Cardiac fibroblast (primary cell): ENCODE results near the gene THAP6.
A peak's percentile ranks its signal among the peaks of the same experiment; 100 is the strongest.
"Not testable (repeated sequence)": the region's sequence is repeated elsewhere in the genome, so short reads cannot be mapped to it uniquely, and the experiment has no call there.

ENCODE experiments used
- DNase-seq, 2 donors: peaks; one replicate each; pipeline versions ENCODE4 v3.0.0 to v3.0.0-alpha.2; 2010; ENCODE audit warnings: low read depth in 2 of 2
- H3K4me3 ChIP-seq, 2 donors: replicated peaks in 1 of 2; 1 replicate in 1 of 2; 2 replicates in 1 of 2; pipeline ENCODE4 v1.5.1; 2011; ENCODE audit warnings: low read depth in 2 of 2, low read length in 2 of 2, mild to moderate bottlenecking in 2 of 2, moderate library complexity in 1 of 2
- CTCF ChIP-seq: IDR thresholded peaks from one replicate; pipeline ENCODE4 v1.5.1; 2011; ENCODE audit warnings: low read depth, mild to moderate bottlenecking, low read length, inconsistent platforms

The THAP6 gene

GRCh38 chr4:75505630-75506029 lies 8.6 kb upstream of the THAP6 start:
- no peak overlapping the region for H3K4me3 ChIP-seq
- no peak for TF ChIP-seq CTCF
- DNase-seq, result no peak

GRCh38 chr4:75509592-75509991 lies 4.7 kb upstream of the THAP6 start:
- DNase-seq, result not testable (repeated sequence)

GRCh38 chr4:75511841-75512240 lies 2.4 kb upstream of the THAP6 start:
- H3K4me3 ChIP-seq, result no peak overlapping the region
- no peak for TF ChIP-seq CTCF
- no peak for DNase-seq

More at GRCh38 chr4:75509592-75509991, 4.7 kb upstream of the THAP6 start:
- not testable (repeated sequence) for H3K4me3 ChIP-seq

- TF ChIP-seq CTCF, result no peak
- peak overlapping the region; percentile 85 to 94 for H3K4me3 ChIP-seq
- DNase-seq, result peak; percentile 39 to 72
These were observed 1.7 kb upstream of the THAP6 start for GRCh38 chr4:75512386-75513211.

- TF ChIP-seq CTCF, result no peak
- H3K4me3 ChIP-seq, result peak overlapping the region; percentile 85 to 94
- peak; percentile 7 to 17 for DNase-seq
These were observed 645 bp upstream of the THAP6 start for GRCh38 chr4:75513526-75514130.

GRCh38 chr4:75514949-75515612 lies 808 bp downstream of the THAP6 start:
- no peak for TF ChIP-seq CTCF
- peak overlapping the region; percentile 85 to 94 for H3K4me3 ChIP-seq
- no peak for DNase-seq

- TF ChIP-seq CTCF, result no peak
- no peak for DNase-seq
- H3K4me3 ChIP-seq, result no peak overlapping the region
These were observed 1.9 kb downstream of the THAP6 start for GRCh38 chr4:75516144-75516543.

GRCh38 chr4:75519452-75519851 lies 5.2 kb downstream of the THAP6 start:
- H3K4me3 ChIP-seq, DNase-seq: not testable (repeated sequence)
